Tibial artery (tissue), 4 donors: ENCODE results near the gene METAP2.
A peak's percentile ranks its signal among the peaks of the same experiment; 100 is the strongest.

Experiments used
- DNase-seq, 2 donors: peaks; one replicate each; pipeline ENCODE4 v3.0.0-alpha.2; 2019
- H3K27ac ChIP-seq, 2 donors: fragments of 200-600 bp; sonication (generic) in 1 of 2; 1 replicate in 1 of 2; 2 replicates in 1 of 2; pipeline ENCODE4 v1.5.1; 2018 to 2019; ENCODE audit warnings: mild to moderate bottlenecking in 1 of 2
- H3K27me3 ChIP-seq, 2 donors: fragments of 200-600 bp; sonication (generic) in 1 of 2; one replicate each; pipeline versions ENCODE4 v1.5.1 to v1.6.0; 2016 to 2019
- H3K36me3 ChIP-seq, 3 donors: fragments of 200-600 bp; sonication (generic) in 2 of 3; one replicate each; pipeline ENCODE4 v1.5.1; 2016 to 2019; ENCODE audit warnings: mild to moderate bottlenecking in 2 of 3
- H3K4me1 ChIP-seq, 4 donors: fragments of 200-600 bp; sonication (generic) in 2 of 4; 1 replicate in 3 of 4; 2 replicates in 1 of 4; pipeline ENCODE4 v1.5.1; 2016 to 2019
- H3K4me3 ChIP-seq, 2 donors: fragments of 200-600 bp; sonication (generic) in 1 of 2; 1 replicate in 1 of 2; 2 replicates in 1 of 2; pipeline ENCODE4 v1.5.1; 2018 to 2019; ENCODE audit warnings: mild to moderate bottlenecking in 2 of 2
- H3K9me3 ChIP-seq, 3 donors: fragments of 200-600 bp; sonication (generic) in 1 of 3; one replicate each; pipeline ENCODE4 v1.5.1; 2016 to 2019
- intact Hi-C: fragments of 100-400 bp; cut with DNase I; formaldehyde crosslinking; loops from one replicate; pipeline ENCODE4 v1.15.0; 2023; ENCODE audit warnings: low total_unique reads
- TF ChIP-seq, protein P1 (sequence below), 2 experiments: fragments of 200-600 bp in 1 of 2; fragments of 450-650 bp in 1 of 2; IDR thresholded peaks; one replicate each; pipeline ENCODE4 v1.5.1; 2017 to 2019; ENCODE audit warnings: antibody characterized with exemption in 2 of 2, mild to moderate bottlenecking in 1 of 2, moderate library complexity in 1 of 2

The METAP2 gene

DNA sequence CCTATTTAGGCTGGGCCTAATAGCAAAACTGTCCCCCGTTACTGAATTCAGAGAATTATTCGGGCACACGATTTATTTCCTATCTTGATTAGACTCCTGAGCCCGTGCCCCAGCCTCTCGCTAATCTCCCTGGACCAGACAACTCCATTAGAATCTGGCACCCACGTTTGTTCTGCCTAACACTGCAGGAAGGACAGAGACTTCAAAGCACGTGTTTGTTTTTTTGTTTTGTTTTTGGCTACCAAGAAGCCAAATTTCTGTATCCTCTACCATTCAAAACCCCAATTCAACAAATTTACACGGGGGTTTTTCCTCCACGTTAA, 72.5 kb downstream of the METAP2 start:
- H3K27me3 ChIP-seq, result no peaks in the 10 kb centered on the region
- no peak overlapping the region for H3K27ac ChIP-seq
- no peak for DNase-seq
- no peaks in the 10 kb centered on the region for H3K36me3 ChIP-seq
- H3K4me1 ChIP-seq, result peaks cover 0 to 6% (median 0%) of the 10 kb centered on the region in 4 donors
- H3K4me3 ChIP-seq, result no peak overlapping the region
- TF ChIP-seq, protein P1, sequence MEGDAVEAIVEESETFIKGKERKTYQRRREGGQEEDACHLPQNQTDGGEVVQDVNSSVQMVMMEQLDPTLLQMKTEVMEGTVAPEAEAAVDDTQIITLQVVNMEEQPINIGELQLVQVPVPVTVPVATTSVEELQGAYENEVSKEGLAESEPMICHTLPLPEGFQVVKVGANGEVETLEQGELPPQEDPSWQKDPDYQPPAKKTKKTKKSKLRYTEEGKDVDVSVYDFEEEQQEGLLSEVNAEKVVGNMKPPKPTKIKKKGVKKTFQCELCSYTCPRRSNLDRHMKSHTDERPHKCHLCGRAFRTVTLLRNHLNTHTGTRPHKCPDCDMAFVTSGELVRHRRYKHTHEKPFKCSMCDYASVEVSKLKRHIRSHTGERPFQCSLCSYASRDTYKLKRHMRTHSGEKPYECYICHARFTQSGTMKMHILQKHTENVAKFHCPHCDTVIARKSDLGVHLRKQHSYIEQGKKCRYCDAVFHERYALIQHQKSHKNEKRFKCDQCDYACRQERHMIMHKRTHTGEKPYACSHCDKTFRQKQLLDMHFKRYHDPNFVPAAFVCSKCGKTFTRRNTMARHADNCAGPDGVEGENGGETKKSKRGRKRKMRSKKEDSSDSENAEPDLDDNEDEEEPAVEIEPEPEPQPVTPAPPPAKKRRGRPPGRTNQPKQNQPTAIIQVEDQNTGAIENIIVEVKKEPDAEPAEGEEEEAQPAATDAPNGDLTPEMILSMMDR (IDR thresholded peaks at IDR 0.05), result no peak
- H3K9me3 ChIP-seq, result no peaks in the 10 kb centered on the region
- intact Hi-C loops, result no loop called here

DNA sequence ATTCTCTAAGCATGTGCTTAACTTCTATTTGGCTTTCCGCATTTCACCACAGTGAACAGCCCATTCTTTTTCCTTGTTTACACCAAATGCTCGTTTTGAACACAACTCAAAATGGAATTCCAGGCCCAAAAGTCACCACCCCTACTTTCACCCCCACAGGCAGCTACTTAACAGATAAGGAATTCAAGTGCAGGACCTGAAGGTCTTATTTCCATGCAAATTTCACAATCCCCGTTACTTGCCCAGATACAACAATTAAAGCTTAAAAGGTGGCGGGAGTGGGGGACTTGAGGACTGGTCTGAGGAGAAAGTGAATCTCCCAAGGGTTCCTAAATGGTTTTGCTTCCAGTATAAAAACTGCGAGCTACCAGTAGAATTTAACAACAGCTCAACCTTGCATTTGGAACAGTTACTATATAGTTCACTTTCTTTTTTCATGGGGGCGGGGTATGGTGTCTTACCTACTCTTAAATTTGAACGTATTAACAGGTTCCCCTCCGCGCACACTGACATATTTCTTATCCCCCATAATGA, 73.6 kb downstream of the METAP2 start:
- Histone ChIP-seq H3K27ac (peak overlapping the region; percentile 57 to 68), H3K9me3 (no peaks in the 10 kb centered on the region), H3K4me3 (peak overlapping the region; percentile 68 to 86), H3K27me3 (no peaks in the 10 kb centered on the region), H3K36me3 (no peaks in the 10 kb centered on the region), H3K4me1 (peaks cover 0 to 6% (median 0%) of the 10 kb centered on the region in 4 donors)
- no peak for DNase-seq
- intact Hi-C loops, result no loop called here
- TF ChIP-seq, protein P1 (IDR thresholded peaks at IDR 0.05), result no peak

DNA sequence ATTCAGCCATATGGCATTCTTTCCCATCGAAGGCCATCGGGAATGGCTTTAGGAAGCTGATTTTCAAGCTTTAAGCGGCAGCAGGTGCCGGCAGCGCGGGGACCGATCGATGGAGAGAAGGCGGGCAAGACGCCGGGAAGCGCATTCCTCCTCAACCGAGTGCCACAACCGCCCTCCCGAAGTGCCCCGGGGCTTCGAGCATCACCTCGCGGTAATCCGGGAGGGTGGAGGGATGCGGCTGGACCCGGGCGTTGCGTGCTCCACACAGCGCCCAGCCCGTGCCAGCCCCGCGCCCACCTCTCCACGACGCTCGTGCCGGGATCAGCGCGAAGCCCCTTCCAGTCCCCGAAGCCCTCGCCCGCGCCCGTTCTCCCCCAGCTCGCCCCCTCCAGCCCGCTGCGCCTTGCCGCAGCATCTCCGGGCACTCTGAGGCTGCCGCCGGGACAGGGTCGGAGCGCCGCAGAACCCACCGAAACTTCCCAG, 74.1 kb downstream of the METAP2 start:
- no peaks in the 10 kb centered on the region for H3K9me3 ChIP-seq
- H3K4me1 ChIP-seq, result peaks cover 0 to 6% (median 0%) of the 10 kb centered on the region in 4 donors
- H3K27ac ChIP-seq, result peak overlapping the region; percentile 57 to 68
- TF ChIP-seq, protein P1 (IDR thresholded peaks at IDR 0.05), result no peak
- H3K36me3 ChIP-seq, result no peaks in the 10 kb centered on the region
- DNase-seq, result no peak
- H3K27me3 ChIP-seq, result no peaks in the 10 kb centered on the region
- H3K4me3 ChIP-seq, result peak overlapping the region; percentile 68 to 86
- intact Hi-C loops, result no loop called here

DNA sequence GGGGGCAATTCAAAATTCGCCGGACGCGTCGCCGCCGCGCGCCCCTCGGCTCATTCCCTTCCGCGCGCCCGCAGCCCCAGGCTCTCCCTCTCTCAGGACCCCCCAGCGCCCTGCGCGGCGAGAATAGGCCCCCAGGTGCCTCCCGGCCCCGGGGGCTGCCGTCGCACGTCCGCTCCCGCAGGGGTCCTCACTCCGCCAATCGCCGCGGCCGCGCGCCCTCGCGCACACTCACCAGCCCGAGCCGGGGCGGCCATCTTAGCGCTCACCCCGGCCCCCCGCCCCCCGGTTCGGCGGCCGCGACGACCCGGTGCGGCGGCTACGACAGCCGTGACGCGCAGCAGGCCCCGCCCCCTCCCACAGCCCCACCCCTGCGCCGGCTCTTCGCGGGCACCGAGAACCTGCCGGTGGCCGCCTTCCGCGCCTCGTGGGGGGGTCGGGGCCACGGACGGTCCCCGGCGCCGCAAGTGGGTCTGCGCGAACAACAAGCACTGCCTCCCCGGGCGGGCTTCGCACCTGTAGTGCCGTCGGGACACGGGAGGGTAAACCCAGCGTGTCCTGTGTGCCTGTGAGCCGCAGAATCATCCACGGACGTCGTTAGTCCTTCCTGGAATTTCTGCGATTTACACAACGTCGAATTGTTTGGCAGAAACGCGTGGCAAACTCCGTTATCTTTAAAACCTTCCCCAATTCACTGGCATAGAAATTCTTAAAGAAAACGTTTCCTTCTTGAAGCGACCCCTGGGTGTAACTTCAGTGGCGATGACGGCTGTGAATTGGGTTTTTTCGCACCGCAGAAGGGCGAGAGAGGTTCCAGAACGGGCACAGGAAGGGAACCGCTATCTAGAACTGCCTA, 74.8 kb downstream of the METAP2 start:
- Histone ChIP-seq H3K27ac (peak overlapping the region; percentile 57 to 68), H3K27me3 (no peaks in the 10 kb centered on the region), H3K4me1 (peaks cover 0 to 6% (median 0%) of the 10 kb centered on the region in 4 donors), H3K4me3 (peak overlapping the region; percentile 68 to 86), H3K9me3 (no peaks in the 10 kb centered on the region), H3K36me3 (no peaks in the 10 kb centered on the region)
- DNase-seq, result peak in 1 of 2 donors; percentile 72
- TF ChIP-seq, protein P1 (IDR thresholded peaks at IDR 0.05), result no peak
- intact Hi-C loops, result no loop called here

DNA sequence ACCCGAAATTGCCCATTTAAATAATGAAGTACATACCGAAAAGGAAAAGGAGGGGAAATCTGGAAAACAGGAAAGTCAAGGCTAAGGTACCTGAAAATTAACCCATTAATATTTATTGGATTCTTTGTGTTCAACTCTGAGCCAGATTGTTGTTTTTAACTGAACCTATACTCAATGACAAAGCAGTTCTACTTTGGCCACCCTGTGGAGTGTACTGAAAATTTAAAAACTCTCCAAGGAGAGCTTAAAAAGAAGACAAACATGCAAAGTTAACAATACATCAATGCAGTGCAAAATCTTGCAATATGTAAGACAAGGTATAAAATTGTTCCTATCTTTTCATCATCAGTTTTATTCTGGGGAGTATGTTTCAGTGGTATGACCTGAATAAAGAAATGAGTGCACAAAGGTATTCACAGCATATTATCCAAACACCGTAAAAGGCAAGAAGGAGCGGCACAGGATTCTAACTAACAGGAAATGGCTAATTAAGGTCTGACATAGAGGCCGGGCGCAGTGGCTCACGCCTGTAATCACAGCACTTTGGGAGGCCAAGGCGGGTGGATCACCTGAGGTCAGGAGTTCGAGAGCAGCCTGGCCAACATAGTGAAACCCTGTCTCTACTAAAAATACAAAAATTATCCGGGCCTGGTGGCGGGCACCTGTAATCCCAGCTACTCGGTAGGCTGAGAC, 75.6 kb downstream of the METAP2 start:
- TF ChIP-seq, protein P1 (IDR thresholded peaks at IDR 0.05), result no peak
- Histone ChIP-seq H3K27me3 (no peaks in the 10 kb centered on the region), H3K36me3 (no peaks in the 10 kb centered on the region), H3K4me3 (peak overlapping the region; percentile 68 to 86), H3K27ac (no peak overlapping the region), H3K4me1 (peaks cover 0 to 6% (median 0%) of the 10 kb centered on the region in 4 donors), H3K9me3 (no peaks in the 10 kb centered on the region)
- DNase-seq, result no peak
- intact Hi-C loops, result no loop called here
